PC-3 (cell line): ENCODE measurements around the gene ELMO2. TPM values are rescaled to one million over a fixed set of nuclear protein-coding genes. Genes with fewer than 3 reads are reported as not detected.

Experiments used
- ATAC-seq: fragments of 200-7000 bp; cut with Tn5 transposase; 2 replicates; pipeline ENCODE4 v1.9.1; 2020; ENCODE audit warnings: mild to moderate bottlenecking, moderate library complexity
- BruUV-seq: library from RNA; stranded (reverse); fragments of 400-500 nt; replicated peaks from 2 replicates; lab custom pipeline; 2021; lab: Mats Ljungman, UMichigan
- CTCF ChIA-PET: fragments of 300-600 bp; sonication (Branson Sonifier 250); formaldehyde crosslinking; loops from one replicate; lab custom pipeline; 2022; ENCODE audit warnings: antibody characterized with exemption; lab: Charles Lee
- POLR2A ChIA-PET: fragments of 300-600 bp; sonication (Branson Sonifier 250); formaldehyde crosslinking; loops from one replicate; lab custom pipeline; 2022; ENCODE audit warnings: antibody characterized with exemption; ENCODE audit not compliant: unreplicated experiment; lab: Charles Lee
- DNase-seq: peaks from one replicate; pipeline ENCODE4 v3.0.0-alpha.2; 2015
- H2AFZ ChIP-seq: fragments of 300-600 bp; sonication (generic); 2 replicates; pipeline ENCODE4 v1.6.0; 2016; ENCODE audit warnings: antibody characterized with exemption, low read length
- H3F3A ChIP-seq: fragments of 300-600 bp; sonication (generic); one replicate; pipeline ENCODE4 v1.6.0; 2017; ENCODE audit warnings: antibody characterized with exemption, low read length, control low read depth, mild to moderate bottlenecking; ENCODE audit not compliant: unreplicated experiment
- H3K27ac ChIP-seq: fragments of 300-600 bp; sonication (generic); 2 replicates; pipeline ENCODE4 v1.5.1; 2016; ENCODE audit warnings: mild to moderate bottlenecking, low read length
- H3K27me3 ChIP-seq: fragments of 300-600 bp; sonication (generic); 2 replicates; pipeline ENCODE4 v1.6.1; 2016; ENCODE audit warnings: low read length, mixed read lengths
- H3K36me3 ChIP-seq: fragments of 300-600 bp; sonication (generic); 2 replicates; pipeline ENCODE4 v1.6.1; 2016; ENCODE audit warnings: low read depth, mixed run types, low read length, mixed read lengths
- H3K4me1 ChIP-seq: fragments of 300-600 bp; sonication (generic); 2 replicates; pipeline ENCODE4 v1.5.1; 2016; ENCODE audit warnings: low read length; ENCODE audit not compliant: insufficient read depth
- H3K4me2 ChIP-seq: fragments of 300-600 bp; sonication (generic); 2 replicates; pipeline ENCODE4 v1.6.0; 2016; ENCODE audit warnings: low read length
- H3K4me3 ChIP-seq: fragments of 300-600 bp; sonication (generic); 2 replicates; pipeline ENCODE4 v1.5.1; 2016; ENCODE audit warnings: mild to moderate bottlenecking, low read length, mixed read lengths
- H3K79me2 ChIP-seq: fragments of 300-600 bp; sonication (generic); 2 replicates; pipeline ENCODE4 v1.6.1; 2017; ENCODE audit warnings: low read length, mixed read lengths
- H3K9ac ChIP-seq: fragments of 300-600 bp; sonication (generic); 2 replicates; pipeline ENCODE4 v1.6.0; 2016; ENCODE audit warnings: mild to moderate bottlenecking, low read length
- H3K9me2 ChIP-seq: fragments of 300-600 bp; sonication (generic); replicated peaks from 2 replicates; pipeline ENCODE4 v1.6.1; 2016; ENCODE audit warnings: mixed run types, low read length, mixed read lengths
- H3K9me3 ChIP-seq: fragments of 300-600 bp; sonication (generic); 2 replicates; pipeline ENCODE4 v1.6.1; 2016; ENCODE audit warnings: low read length, mixed read lengths
- H4K20me1 ChIP-seq: fragments of 300-600 bp; sonication (generic); 2 replicates; pipeline ENCODE4 v1.6.1; 2016; ENCODE audit warnings: low read length, mixed read lengths
- EZH2 ChIP-seq: fragments of 300-600 bp; sonication (generic); IDR thresholded peaks from one replicate; pipeline ENCODE4 v1.6.1; 2017; ENCODE audit warnings: antibody characterized with exemption, mild to moderate bottlenecking, low read length; ENCODE audit not compliant: unreplicated experiment
- EZH2phosphoT487 ChIP-seq: fragments of 300-600 bp; sonication (generic); IDR thresholded peaks from 2 replicates; pipeline ENCODE4 v1.6.1; 2018; ENCODE audit warnings: mild to moderate bottlenecking, antibody characterized with exemption, low read length, borderline replicate concordance
- intact Hi-C: fragments of 100-400 bp; cut with micrococcal nuclease; formaldehyde crosslinking; loops from 2 replicates; pipeline ENCODE4 v1.9.0; 2023
- total RNA-seq: library from RNA; depleted of rRNA; stranded (reverse); fragments of >200 nt; gene quantifications from 2 replicates; pipeline ENCODE4 v1.2.3, GENCODE V29; 2014
- TF ChIP-seq, protein P1 (sequence below): fragments of 300-600 bp; sonication (generic); conservative IDR thresholded peaks from 2 replicates; pipeline ENCODE4 v1.5.1; 2017; ENCODE audit warnings: antibody characterized with exemption, low read depth, mild to moderate bottlenecking, low read length

The ELMO2 gene
- total RNA-seq, 1 experiment from 2014 or later = 29.0 TPM

- peaks cover 3% of the 10 kb centered on the region; the same call in 1 of the 2 replicates for H3K4me1 ChIP-seq
- intact Hi-C loops = no loop called here
- no TSS peak for BruUV-seq
- peaks cover 89% of the 10 kb centered on the region for H3K27me3 ChIP-seq
- no peak overlapping the region for H3K27ac ChIP-seq
- no peaks in the 10 kb centered on the region for H3F3A ChIP-seq
- no peaks in the 10 kb centered on the region for H3K79me2 ChIP-seq
- no peaks in the 10 kb centered on the region for H3K36me3 ChIP-seq
- DNase-seq (no peak), ATAC-seq (no peak)
- ChIA-PET POLR2A (no interaction called here), CTCF (no interaction called here)
- H3K4me3 ChIP-seq = no peak overlapping the region
- no peaks in the 10 kb centered on the region for H4K20me1 ChIP-seq
- H3K9me2 ChIP-seq = no peaks in the 10 kb centered on the region
- H3K9ac ChIP-seq = no peak overlapping the region
- no peak overlapping the region for H2AFZ ChIP-seq
- H3K9me3 ChIP-seq = no peaks in the 10 kb centered on the region
- TF ChIP-seq, protein P1, sequence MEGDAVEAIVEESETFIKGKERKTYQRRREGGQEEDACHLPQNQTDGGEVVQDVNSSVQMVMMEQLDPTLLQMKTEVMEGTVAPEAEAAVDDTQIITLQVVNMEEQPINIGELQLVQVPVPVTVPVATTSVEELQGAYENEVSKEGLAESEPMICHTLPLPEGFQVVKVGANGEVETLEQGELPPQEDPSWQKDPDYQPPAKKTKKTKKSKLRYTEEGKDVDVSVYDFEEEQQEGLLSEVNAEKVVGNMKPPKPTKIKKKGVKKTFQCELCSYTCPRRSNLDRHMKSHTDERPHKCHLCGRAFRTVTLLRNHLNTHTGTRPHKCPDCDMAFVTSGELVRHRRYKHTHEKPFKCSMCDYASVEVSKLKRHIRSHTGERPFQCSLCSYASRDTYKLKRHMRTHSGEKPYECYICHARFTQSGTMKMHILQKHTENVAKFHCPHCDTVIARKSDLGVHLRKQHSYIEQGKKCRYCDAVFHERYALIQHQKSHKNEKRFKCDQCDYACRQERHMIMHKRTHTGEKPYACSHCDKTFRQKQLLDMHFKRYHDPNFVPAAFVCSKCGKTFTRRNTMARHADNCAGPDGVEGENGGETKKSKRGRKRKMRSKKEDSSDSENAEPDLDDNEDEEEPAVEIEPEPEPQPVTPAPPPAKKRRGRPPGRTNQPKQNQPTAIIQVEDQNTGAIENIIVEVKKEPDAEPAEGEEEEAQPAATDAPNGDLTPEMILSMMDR = no peak
- TF ChIP-seq EZH2 (no peak), EZH2phosphoT487 (no peak)
- H3K4me2 ChIP-seq = no peak overlapping the region
These were observed 40.4 kb upstream of the ELMO2 start for GRCh38 chr20:46446851-46447250.

GRCh38 chr20:46439837-46440236 lies 33.4 kb upstream of the ELMO2 start:
- intact Hi-C loops = loop anchor here (10.0 kb wide), 1 partner anchor 415 kb away; the partner anchor contains the start of gene SLC12A5
- Histone ChIP-seq H3K4me3 (no peak overlapping the region), H3K9ac (no peak overlapping the region), H3K9me2 (no peaks in the 10 kb centered on the region), H2AFZ (no peak overlapping the region), H3K27ac (no peak overlapping the region), H4K20me1 (no peaks in the 10 kb centered on the region), H3K27me3 (peaks cover 49% of the 10 kb centered on the region), H3F3A (no peaks in the 10 kb centered on the region), H3K36me3 (no peaks in the 10 kb centered on the region), H3K9me3 (no peaks in the 10 kb centered on the region), H3K79me2 (no peaks in the 10 kb centered on the region), H3K4me1 (peaks cover 6% of the 10 kb centered on the region; the same call in 1 of the 2 replicates), H3K4me2 (no peak overlapping the region)
- DNase-seq = no peak
- POLR2A ChIA-PET = no interaction called here
- CTCF ChIA-PET = no interaction called here
- no TSS peak for BruUV-seq
- ATAC-seq = no peak
- TF ChIP-seq EZH2phosphoT487 (no peak), EZH2 (no peak)
- TF ChIP-seq, protein P1 = no peak

DNA sequence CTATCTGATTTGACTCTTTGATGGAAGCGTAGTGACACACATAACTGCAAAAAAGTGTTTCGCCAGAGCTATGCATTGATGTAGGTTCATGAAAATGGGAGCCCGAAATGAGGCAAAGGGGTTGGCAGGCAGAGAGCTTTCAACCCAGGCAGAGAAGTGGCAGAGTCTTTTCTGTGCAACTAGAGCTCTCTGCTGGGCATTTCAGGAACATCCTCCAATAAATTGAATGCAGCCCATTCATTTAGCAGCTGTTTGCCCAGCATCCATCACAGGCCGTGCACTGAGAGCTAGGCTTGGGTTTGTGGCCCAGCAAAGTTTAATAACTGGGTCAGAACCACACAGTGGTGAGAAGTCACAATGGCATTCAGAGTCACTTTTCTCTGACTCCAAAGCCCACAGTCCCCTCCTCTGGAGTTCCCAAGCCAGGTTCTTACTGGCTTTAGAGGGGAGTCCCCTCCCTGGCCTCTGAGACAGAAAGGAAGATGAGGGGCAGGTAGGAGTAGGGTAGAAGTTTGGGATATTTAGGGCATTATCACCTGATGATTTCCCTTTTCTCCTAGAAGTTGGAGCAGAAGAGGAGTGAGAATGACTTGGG lies 31.8 kb upstream of the ELMO2 start:
- BruUV-seq = no TSS peak
- Histone ChIP-seq H2AFZ (no peak overlapping the region), H3K4me1 (peaks cover 6% of the 10 kb centered on the region; the same call in 1 of the 2 replicates), H4K20me1 (no peaks in the 10 kb centered on the region), H3K9me3 (no peaks in the 10 kb centered on the region), H3K9ac (no peak overlapping the region), H3K27ac (no peak overlapping the region), H3K36me3 (no peaks in the 10 kb centered on the region), H3K4me3 (no peak overlapping the region), H3K79me2 (no peaks in the 10 kb centered on the region), H3F3A (no peaks in the 10 kb centered on the region), H3K4me2 (no peak overlapping the region), H3K27me3 (peaks cover 48% of the 10 kb centered on the region), H3K9me2 (no peaks in the 10 kb centered on the region)
- ATAC-seq (peak; percentile 92), DNase-seq (peak; percentile 73)
- TF ChIP-seq, protein P1 = peak; percentile 80
- TF ChIP-seq EZH2 = no peak
- ChIA-PET CTCF (interaction anchor here (0.5 to 1.2 kb wide), 11 partner anchors 18 to 468 kb away, joined by 3 to 11 read pairs (median 3); no protein-coding TSS in a partner anchor), POLR2A (interaction anchor here (0.7 to 1.0 kb wide), 2 partner anchors 65 to 74 kb away, joined by 3 to 6 read pairs; no protein-coding TSS in a partner anchor)
- intact Hi-C loops = loop anchor here (1.0 to 10.0 kb wide), 2 partner anchors 306 to 413 kb away; partner anchors contain the start of gene SLC12A5
